LNCaP clone FGC (cell line): Measurements from ENCODE around the gene RUVBL1.

ENCODE experiments used
- DNase-seq: peaks from one replicate; pipeline ENCODE4 v3.0.0-alpha.2; 2011; ENCODE audit warnings: low read depth
- H3K4me3 ChIP-seq: 2 replicates; pipeline ENCODE4 v1.5.1; 2011; ENCODE audit warnings: mild to moderate bottlenecking, low read depth, low read length, control low read depth
- CTCF ChIP-seq: IDR thresholded peaks from 2 replicates; pipeline ENCODE4 v1.5.1; 2012; ENCODE audit warnings: mild to moderate bottlenecking; ENCODE audit not compliant: control insufficient read depth, insufficient read depth; ENCODE audit errors: extremely low read depth

Gene RUVBL1

GRCh38 chr3:128151758-128152274 is 28.2 kb upstream of the RUVBL1 start:
- TF ChIP-seq CTCF: no peak
- no peak overlapping the region for H3K4me3 ChIP-seq
- no peak for DNase-seq

GRCh38 chr3:128149650-128150049 is 26.0 kb upstream of the RUVBL1 start:
- no peak for TF ChIP-seq CTCF
- no peak overlapping the region for H3K4me3 ChIP-seq
- DNase-seq: no peak

- DNase-seq: no peak
- no peak overlapping the region for H3K4me3 ChIP-seq
- TF ChIP-seq CTCF: no peak
Measured at GRCh38 chr3:128146201-128146600, 22.6 kb upstream of the RUVBL1 start.

GRCh38 chr3:128145279-128145678 is 21.7 kb upstream of the RUVBL1 start:
- no peak overlapping the region for H3K4me3 ChIP-seq
- no peak for DNase-seq
- no peak for TF ChIP-seq CTCF

- no peak overlapping the region for H3K4me3 ChIP-seq
- TF ChIP-seq CTCF: no peak
- DNase-seq: no peak
Measured at GRCh38 chr3:128144512-128145187, 21.0 kb upstream of the RUVBL1 start.

GRCh38 chr3:128143496-128143895 is 19.9 kb upstream of the RUVBL1 start:
- TF ChIP-seq CTCF: no peak
- no peak overlapping the region for H3K4me3 ChIP-seq
- no peak for DNase-seq
